IMR-90 (cell line): ENCODE results near the gene SEMA6D. TPM values are rescaled to one million over a fixed set of nuclear protein-coding genes. Genes with fewer than 3 reads are reported as not detected.
A peak's percentile ranks its signal among the peaks of the same experiment; 100 is the strongest.

Experiments used
- ATAC-seq: fragments of 200-7000 bp; cut with Tn5 transposase; 2 replicates; pipeline ENCODE4 v1.9.1; 2020; ENCODE audit warnings: low read depth, mild to moderate bottlenecking, moderate library complexity
- BruUV-seq: library from RNA; stranded (reverse); fragments of 400-500 nt; replicated peaks from 2 replicates; lab custom pipeline; 2021; lab: Mats Ljungman, UMichigan
- CTCF ChIA-PET: fragments of 300-600 bp; formaldehyde crosslinking; extraction: SDS; loops from one replicate; lab custom pipeline; 2021; ENCODE audit warnings: antibody characterized with exemption; lab: Yijun Ruan, JAX
- POLR2A ChIA-PET: fragments of 300-600 bp; sonication (Branson Sonifier 250); formaldehyde crosslinking; loops from one replicate; lab custom pipeline; 2022; ENCODE audit warnings: antibody characterized with exemption; ENCODE audit not compliant: unreplicated experiment; lab: Charles Lee
- DNase-seq: peaks from one replicate; pipeline ENCODE4 v3.0.0; 2013
- H2AFZ ChIP-seq: replicated peaks from 2 replicates; pipeline ENCODE3; 2013; ENCODE audit warnings: low read length, mild to moderate bottlenecking; ENCODE audit not compliant: poor library complexity
- H2AK5ac ChIP-seq: 2 replicates; pipeline ENCODE4 v1.6.1; 2013; ENCODE audit warnings: low read depth, low read length, inconsistent platforms
- H2AK9ac ChIP-seq: replicated peaks from 2 replicates; pipeline ENCODE3; 2013; ENCODE audit warnings: mild to moderate bottlenecking, low read depth, low read length, moderate library complexity; ENCODE audit not compliant: poor library complexity
- H2BK120ac ChIP-seq: 2 replicates; pipeline ENCODE4 v1.6.1; 2013; ENCODE audit warnings: low read depth, low read length, inconsistent platforms
- H2BK15ac ChIP-seq: 3 replicates; pipeline ENCODE4 v1.6.1; 2013; ENCODE audit warnings: low read depth, low read length, inconsistent platforms
- H2BK20ac ChIP-seq: 2 replicates; pipeline ENCODE4 v1.6.1; 2013; ENCODE audit warnings: low read depth, mild to moderate bottlenecking, inconsistent platforms, low read length, moderate library complexity
- H2BK5ac ChIP-seq: 2 replicates; pipeline ENCODE4 v1.6.1; 2013; ENCODE audit warnings: mild to moderate bottlenecking, low read depth, low read length, inconsistent platforms; ENCODE audit not compliant: poor library complexity, severe bottlenecking
- H3K14ac ChIP-seq: replicated peaks from 2 replicates; pipeline ENCODE4 v1.6.1; 2013; ENCODE audit warnings: low read depth, low read length, inconsistent platforms
- H3K18ac ChIP-seq: 2 replicates; pipeline ENCODE4 v1.6.1; 2013; ENCODE audit warnings: low read depth, low read length, control low read depth
- H3K23ac ChIP-seq: 2 replicates; pipeline ENCODE4 v1.6.1; 2013; ENCODE audit warnings: low read depth, low read length, inconsistent platforms
- H3K27ac ChIP-seq: 2 replicates; pipeline ENCODE4 v1.5.1; 2013; ENCODE audit warnings: mild to moderate bottlenecking, control low read depth, low read length; ENCODE audit not compliant: insufficient read depth
- H3K27me3 ChIP-seq: 2 replicates; pipeline ENCODE4 v1.6.1; 2013; ENCODE audit warnings: low read length; ENCODE audit not compliant: control insufficient read depth, insufficient read depth
- H3K36me3 ChIP-seq: 2 replicates; pipeline ENCODE4 v1.6.1; 2013; ENCODE audit warnings: low read length, mixed read lengths; ENCODE audit not compliant: control insufficient read depth, insufficient read depth
- H3K4ac ChIP-seq: 2 replicates; pipeline ENCODE4 v1.6.1; 2013; ENCODE audit warnings: low read depth, low read length, inconsistent platforms
- H3K4me1 ChIP-seq: 2 replicates; pipeline ENCODE4 v1.6.1; 2013; ENCODE audit warnings: low read length, mixed read lengths; ENCODE audit not compliant: control insufficient read depth, insufficient read depth
- H3K4me2 ChIP-seq: 2 replicates; pipeline ENCODE4 v1.6.1; 2013; ENCODE audit warnings: low read depth, mild to moderate bottlenecking, control low read depth, low read length, moderate library complexity
- H3K4me3 ChIP-seq: 2 replicates; pipeline ENCODE4 v1.5.1; 2013; ENCODE audit warnings: low read depth, mild to moderate bottlenecking, control low read depth, low read length, moderate library complexity; ENCODE audit not compliant: insufficient read depth
- H3K56ac ChIP-seq: 2 replicates; pipeline ENCODE4 v1.6.1; 2013; ENCODE audit warnings: low read length, inconsistent platforms; ENCODE audit not compliant: insufficient read depth; ENCODE audit errors: extremely low read depth
- H3K79me1 ChIP-seq, 2 experiments: 2 replicates each; pipeline ENCODE4 v1.6.1; 2013; ENCODE audit warnings: low read length in 2 of 2, inconsistent platforms in 1 of 2, low read depth in 1 of 2
- H3K9ac ChIP-seq: 2 replicates; pipeline ENCODE4 v1.6.1; 2013; ENCODE audit warnings: low read depth, low read length, control low read depth
- H3K9me1 ChIP-seq: 2 replicates; pipeline ENCODE4 v1.6.1; 2013; ENCODE audit warnings: low read length, inconsistent platforms; ENCODE audit not compliant: insufficient read depth
- H3K9me3 ChIP-seq: 2 replicates; pipeline ENCODE4 v1.6.1; 2013; ENCODE audit warnings: low read length; ENCODE audit not compliant: control insufficient read depth, insufficient read depth
- H4K20me1 ChIP-seq: 2 replicates; pipeline ENCODE4 v1.6.1; 2013; ENCODE audit warnings: low read length, inconsistent platforms; ENCODE audit not compliant: insufficient read depth
- H4K5ac ChIP-seq: 2 replicates; pipeline ENCODE4 v1.6.1; 2013; ENCODE audit warnings: mild to moderate bottlenecking, low read depth, low read length, control low read depth
- H4K8ac ChIP-seq, 2 experiments: 2 replicates each; pipeline ENCODE4 v1.6.1; 2013; ENCODE audit warnings: low read depth in 2 of 2, low read length in 2 of 2, control low read depth in 1 of 2, inconsistent platforms in 1 of 2
- H4K91ac ChIP-seq: 2 replicates; pipeline ENCODE4 v1.6.1; 2013; ENCODE audit warnings: low read depth, low read length, inconsistent platforms; ENCODE audit not compliant: insufficient read depth
- CEBPB ChIP-seq: IDR thresholded peaks from 2 replicates; pipeline ENCODE4 v1.6.1; 2012; ENCODE audit warnings: low read depth, low read length, improper control_type of control experiment
- NFE2L2 ChIP-seq: fragments of 150-350 bp; IDR thresholded peaks from 2 replicates; pipeline ENCODE4 v1.6.1; 2016; ENCODE audit warnings: low read depth, mild to moderate bottlenecking, low read length
- RAD21 ChIP-seq: IDR thresholded peaks from 2 replicates; pipeline ENCODE4 v1.6.1; 2012; ENCODE audit warnings: low read length, improper control_type of control experiment
- SMC3 ChIP-seq: fragments of 150-350 bp; IDR thresholded peaks from 2 replicates; pipeline ENCODE4 v1.6.1; 2016; ENCODE audit warnings: low read depth, mild to moderate bottlenecking, antibody characterized with exemption, low read length, moderate library complexity
- dilution Hi-C: fragments of 300-500 bp; cut with HindIII; formaldehyde crosslinking; loops from one replicate; pipeline ENCODE4 v1.14.3; 2018; ENCODE audit warnings: low sequenced_read_pairs; ENCODE audit not compliant: unreplicated experiment
- in situ Hi-C: fragments of 300-500 bp; cut with MboI; formaldehyde crosslinking; loops from 3 replicates; pipeline ENCODE4 v1.14.3; 2019; ENCODE audit warnings: low sequenced_read_pairs, inconsistent platforms, mixed read lengths
- intact Hi-C: fragments of 100-400 bp; cut with micrococcal nuclease; formaldehyde crosslinking; loops from 2 replicates; pipeline ENCODE4 v1.10.0; 2022
- polyA plus RNA-seq, 3 experiments: library from polyadenylated mRNA; depleted of rRNA; stranded (reverse); fragments of >200 nt; gene quantifications; 2 replicates each; pipeline ENCODE4 v1.2.3, GENCODE V29; 2012; ENCODE audit warnings: low replicate concordance in 1 of 3
- total RNA-seq: library from RNA; depleted of rRNA; stranded (reverse); fragments of >200 nt; gene quantifications from 2 replicates; pipeline ENCODE4 v1.2.3, GENCODE V29; 2012
- TF ChIP-seq, protein P1 (sequence below): fragments of 150-350 bp; IDR thresholded peaks from 2 replicates; pipeline ENCODE4 v1.6.1; 2016; ENCODE audit warnings: low read depth, mild to moderate bottlenecking, low read length, moderate library complexity, borderline replicate concordance
- TF ChIP-seq, protein P2 (sequence below): conservative IDR thresholded peaks from 2 replicates; pipeline ENCODE4 v1.5.1; 2012; ENCODE audit warnings: mild to moderate bottlenecking, low read depth, low read length, improper control_type of control experiment

Gene SEMA6D
- total and polyA plus RNA-seq, 2 of the 4 experiments (the other 2 are of a cell fraction): 12.6 to 17.4 TPM

GRCh38 chr15:47711655-47712054 lies 5.7 kb upstream of the SEMA6D start:
- Histone ChIP-seq H2AFZ (no peak overlapping the region), H3K4me2 (no peak overlapping the region), H3K23ac (no peak overlapping the region), H2BK15ac (no peak overlapping the region), H3K56ac (no peak overlapping the region), H3K18ac (peak overlapping the region; percentile 10; the same call in 1 of the 2 replicates), H4K8ac (peak overlapping the region in 1 of 2 experiments; percentile 57; a peak in 1 of 4 replicates), H2AK9ac (no peak overlapping the region), H3K79me1 (no peaks in the 10 kb centered on the region), H4K5ac (no peak overlapping the region), H3K9me1 (no peaks in the 10 kb centered on the region), H2BK20ac (no peak overlapping the region), H3K4ac (no peak overlapping the region), H3K4me3 (no peak overlapping the region), H3K4me1 (peaks cover 2% of the 10 kb centered on the region), H3K27ac (no peak overlapping the region), H2AK5ac (no peak overlapping the region), H3K14ac (no peak overlapping the region), H3K9me3 (no peaks in the 10 kb centered on the region), H3K9ac (no peak overlapping the region), H2BK5ac (no peak overlapping the region), H3K27me3 (no peaks in the 10 kb centered on the region), H3K36me3 (no peaks in the 10 kb centered on the region), H4K91ac (no peak overlapping the region), H4K20me1 (no peaks in the 10 kb centered on the region), H2BK120ac (peak overlapping the region; percentile 19; the same call in 1 of the 2 replicates)
- no TSS peak for BruUV-seq
- DNase-seq: no peak
- intact Hi-C loops: loop anchor here (10.0 kb wide), 1 partner anchor 137 kb away; no protein-coding TSS in a partner anchor
- TF ChIP-seq NFE2L2 (no peak), RAD21 (peak; percentile 45), CEBPB (no peak), SMC3 (peak; percentile 39)
- TF ChIP-seq, protein P1, sequence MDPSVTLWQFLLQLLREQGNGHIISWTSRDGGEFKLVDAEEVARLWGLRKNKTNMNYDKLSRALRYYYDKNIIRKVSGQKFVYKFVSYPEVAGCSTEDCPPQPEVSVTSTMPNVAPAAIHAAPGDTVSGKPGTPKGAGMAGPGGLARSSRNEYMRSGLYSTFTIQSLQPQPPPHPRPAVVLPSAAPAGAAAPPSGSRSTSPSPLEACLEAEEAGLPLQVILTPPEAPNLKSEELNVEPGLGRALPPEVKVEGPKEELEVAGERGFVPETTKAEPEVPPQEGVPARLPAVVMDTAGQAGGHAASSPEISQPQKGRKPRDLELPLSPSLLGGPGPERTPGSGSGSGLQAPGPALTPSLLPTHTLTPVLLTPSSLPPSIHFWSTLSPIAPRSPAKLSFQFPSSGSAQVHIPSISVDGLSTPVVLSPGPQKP: no peak
- TF ChIP-seq, protein P2, sequence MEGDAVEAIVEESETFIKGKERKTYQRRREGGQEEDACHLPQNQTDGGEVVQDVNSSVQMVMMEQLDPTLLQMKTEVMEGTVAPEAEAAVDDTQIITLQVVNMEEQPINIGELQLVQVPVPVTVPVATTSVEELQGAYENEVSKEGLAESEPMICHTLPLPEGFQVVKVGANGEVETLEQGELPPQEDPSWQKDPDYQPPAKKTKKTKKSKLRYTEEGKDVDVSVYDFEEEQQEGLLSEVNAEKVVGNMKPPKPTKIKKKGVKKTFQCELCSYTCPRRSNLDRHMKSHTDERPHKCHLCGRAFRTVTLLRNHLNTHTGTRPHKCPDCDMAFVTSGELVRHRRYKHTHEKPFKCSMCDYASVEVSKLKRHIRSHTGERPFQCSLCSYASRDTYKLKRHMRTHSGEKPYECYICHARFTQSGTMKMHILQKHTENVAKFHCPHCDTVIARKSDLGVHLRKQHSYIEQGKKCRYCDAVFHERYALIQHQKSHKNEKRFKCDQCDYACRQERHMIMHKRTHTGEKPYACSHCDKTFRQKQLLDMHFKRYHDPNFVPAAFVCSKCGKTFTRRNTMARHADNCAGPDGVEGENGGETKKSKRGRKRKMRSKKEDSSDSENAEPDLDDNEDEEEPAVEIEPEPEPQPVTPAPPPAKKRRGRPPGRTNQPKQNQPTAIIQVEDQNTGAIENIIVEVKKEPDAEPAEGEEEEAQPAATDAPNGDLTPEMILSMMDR: peak; percentile 54
- in situ Hi-C loops: no loop called here
- POLR2A ChIA-PET: no interaction called here
- CTCF ChIA-PET: interaction anchor here (0.8 to 1.3 kb wide), 4 partner anchors 12 to 338 kb away, joined by 3 to 4 read pairs (median 4); no protein-coding TSS in a partner anchor
- ATAC-seq: no peak
- dilution Hi-C loops: no loop called here
